ENCODE measurements around the gene ATRIP. TPM values are rescaled to one million over a fixed set of nuclear protein-coding genes. Genes with fewer than 3 reads are reported as not detected.

Gene ATRIP
- total RNA-seq, 2 donors from 2014 or later: 3.9 to 5.7 TPM

- ATAC-seq (no peak), DNase-seq (no peak)
- intact Hi-C loops (cut with DNase I): no loop called here
Observed at GRCh38 chr3:48514431-48515227, 68.1 kb downstream of the ATRIP start.

Other genes with a start within 250 kb of the ATRIP start
- 1 to 10 TPM in 1 of 2 donors, under 1 TPM in 1; 0.34 to 2.6 TPM for gene CAMP, start 223.2 kb upstream of the ATRIP start, total RNA-seq
- gene ZNF589, start 205.6 kb upstream of the ATRIP start, total RNA-seq: 1 to 10 TPM; 8.2 to 9.2 TPM
- gene NME6, start 145.4 kb upstream of the ATRIP start, total RNA-seq: 10 to 100 TPM; 19.0 to 20.0 TPM
- not detected for gene SPINK8, start 113.1 kb upstream of the ATRIP start, total RNA-seq
- gene FBXW12, start 74.5 kb upstream of the ATRIP start, total RNA-seq: not detected
- gene PLXNB1, start 16.7 kb upstream of the ATRIP start, total RNA-seq: 10 to 100 TPM; 43.3 to 55.0 TPM
- gene CCDC51, start 6.6 kb upstream of the ATRIP start, total RNA-seq: 10 to 100 TPM in 1 of 2 donors, 1 to 10 TPM in 1; 7.0 to 10.9 TPM
- gene TMA7, start 6.5 kb upstream of the ATRIP start, total RNA-seq: 100 to 1,000 TPM; 190 to 238 TPM
- gene SHISA5, start 57.4 kb downstream of the ATRIP start, total RNA-seq: 100 to 1,000 TPM in 1 of 2 donors, 10 to 100 TPM in 1; 73.3 to 108 TPM
- gene PFKFB4, start 110.1 kb downstream of the ATRIP start, total RNA-seq: 1 to 10 TPM; 2.0 to 2.9 TPM
- gene UCN2, start 117.0 kb downstream of the ATRIP start, total RNA-seq: not detected
- 1 to 10 TPM; 5.2 to 5.5 TPM for gene COL7A1, start 148.6 kb downstream of the ATRIP start, total RNA-seq
- 100 to 1,000 TPM; 583 to 651 TPM for gene UQCRC1, start 162.9 kb downstream of the ATRIP start, total RNA-seq
- gene TMEM89, start 175.0 kb downstream of the ATRIP start, total RNA-seq: not detected
- gene SLC26A6, start 188.7 kb downstream of the ATRIP start, total RNA-seq: 10 to 100 TPM; 11.2 to 14.6 TPM
- gene CELSR3, start 216.1 kb downstream of the ATRIP start, total RNA-seq: under 1 TPM; 0.24 to 0.39 TPM
- 10 to 100 TPM; 19.4 to 27.8 TPM for gene NCKIPSD, start 239.2 kb downstream of the ATRIP start, total RNA-seq